ENCODE data around the gene NASP.

DNA sequence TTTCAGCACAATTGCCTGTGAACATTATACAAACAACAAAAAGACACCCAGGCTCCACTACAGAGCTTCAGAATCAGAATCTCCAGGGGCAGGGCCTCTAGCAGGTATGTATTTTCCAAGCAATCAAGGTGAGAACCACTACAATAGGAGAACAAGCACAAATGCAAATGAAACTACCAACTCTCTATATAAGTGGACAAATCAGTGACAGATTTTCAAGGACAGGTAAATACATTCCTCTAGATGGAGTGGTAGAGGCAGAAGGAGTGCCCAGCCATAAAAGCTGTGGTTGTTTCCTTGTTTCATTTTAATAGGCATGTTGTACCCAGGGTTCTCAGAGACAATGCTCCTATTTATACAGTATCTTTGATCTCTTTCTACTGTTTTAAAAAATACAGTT is 60.1 kb downstream of the NASP start:
- TF ChIP-seq, protein P1, sequence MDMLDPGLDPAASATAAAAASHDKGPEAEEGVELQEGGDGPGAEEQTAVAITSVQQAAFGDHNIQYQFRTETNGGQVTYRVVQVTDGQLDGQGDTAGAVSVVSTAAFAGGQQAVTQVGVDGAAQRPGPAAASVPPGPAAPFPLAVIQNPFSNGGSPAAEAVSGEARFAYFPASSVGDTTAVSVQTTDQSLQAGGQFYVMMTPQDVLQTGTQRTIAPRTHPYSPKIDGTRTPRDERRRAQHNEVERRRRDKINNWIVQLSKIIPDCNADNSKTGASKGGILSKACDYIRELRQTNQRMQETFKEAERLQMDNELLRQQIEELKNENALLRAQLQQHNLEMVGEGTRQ (IDR thresholded peaks at IDR 0.05; ENCODE audit: borderline replicate concordance, low read depth, low read length): no peak
- TF ChIP-seq FOXM1 (IDR thresholded peaks at IDR 0.05; ENCODE audit: low read depth) (no peak), SIN3A (IDR thresholded peaks at IDR 0.05; ENCODE audit: borderline replicate concordance, low read depth, low read length) (no peak), TEAD4 (IDR thresholded peaks at IDR 0.05; ENCODE audit: borderline replicate concordance, insufficient read depth) (no peak), RAD21 (IDR thresholded peaks at IDR 0.05; ENCODE audit: low read length) (no peak), EZH2phosphoT487 (IDR thresholded peaks at IDR 0.05; ENCODE audit: borderline replicate concordance, low read depth) (no peak)
- TF ChIP-seq, protein P2, sequence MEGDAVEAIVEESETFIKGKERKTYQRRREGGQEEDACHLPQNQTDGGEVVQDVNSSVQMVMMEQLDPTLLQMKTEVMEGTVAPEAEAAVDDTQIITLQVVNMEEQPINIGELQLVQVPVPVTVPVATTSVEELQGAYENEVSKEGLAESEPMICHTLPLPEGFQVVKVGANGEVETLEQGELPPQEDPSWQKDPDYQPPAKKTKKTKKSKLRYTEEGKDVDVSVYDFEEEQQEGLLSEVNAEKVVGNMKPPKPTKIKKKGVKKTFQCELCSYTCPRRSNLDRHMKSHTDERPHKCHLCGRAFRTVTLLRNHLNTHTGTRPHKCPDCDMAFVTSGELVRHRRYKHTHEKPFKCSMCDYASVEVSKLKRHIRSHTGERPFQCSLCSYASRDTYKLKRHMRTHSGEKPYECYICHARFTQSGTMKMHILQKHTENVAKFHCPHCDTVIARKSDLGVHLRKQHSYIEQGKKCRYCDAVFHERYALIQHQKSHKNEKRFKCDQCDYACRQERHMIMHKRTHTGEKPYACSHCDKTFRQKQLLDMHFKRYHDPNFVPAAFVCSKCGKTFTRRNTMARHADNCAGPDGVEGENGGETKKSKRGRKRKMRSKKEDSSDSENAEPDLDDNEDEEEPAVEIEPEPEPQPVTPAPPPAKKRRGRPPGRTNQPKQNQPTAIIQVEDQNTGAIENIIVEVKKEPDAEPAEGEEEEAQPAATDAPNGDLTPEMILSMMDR (IDR thresholded peaks at IDR 0.05): no peak
- TF ChIP-seq, protein P3, sequence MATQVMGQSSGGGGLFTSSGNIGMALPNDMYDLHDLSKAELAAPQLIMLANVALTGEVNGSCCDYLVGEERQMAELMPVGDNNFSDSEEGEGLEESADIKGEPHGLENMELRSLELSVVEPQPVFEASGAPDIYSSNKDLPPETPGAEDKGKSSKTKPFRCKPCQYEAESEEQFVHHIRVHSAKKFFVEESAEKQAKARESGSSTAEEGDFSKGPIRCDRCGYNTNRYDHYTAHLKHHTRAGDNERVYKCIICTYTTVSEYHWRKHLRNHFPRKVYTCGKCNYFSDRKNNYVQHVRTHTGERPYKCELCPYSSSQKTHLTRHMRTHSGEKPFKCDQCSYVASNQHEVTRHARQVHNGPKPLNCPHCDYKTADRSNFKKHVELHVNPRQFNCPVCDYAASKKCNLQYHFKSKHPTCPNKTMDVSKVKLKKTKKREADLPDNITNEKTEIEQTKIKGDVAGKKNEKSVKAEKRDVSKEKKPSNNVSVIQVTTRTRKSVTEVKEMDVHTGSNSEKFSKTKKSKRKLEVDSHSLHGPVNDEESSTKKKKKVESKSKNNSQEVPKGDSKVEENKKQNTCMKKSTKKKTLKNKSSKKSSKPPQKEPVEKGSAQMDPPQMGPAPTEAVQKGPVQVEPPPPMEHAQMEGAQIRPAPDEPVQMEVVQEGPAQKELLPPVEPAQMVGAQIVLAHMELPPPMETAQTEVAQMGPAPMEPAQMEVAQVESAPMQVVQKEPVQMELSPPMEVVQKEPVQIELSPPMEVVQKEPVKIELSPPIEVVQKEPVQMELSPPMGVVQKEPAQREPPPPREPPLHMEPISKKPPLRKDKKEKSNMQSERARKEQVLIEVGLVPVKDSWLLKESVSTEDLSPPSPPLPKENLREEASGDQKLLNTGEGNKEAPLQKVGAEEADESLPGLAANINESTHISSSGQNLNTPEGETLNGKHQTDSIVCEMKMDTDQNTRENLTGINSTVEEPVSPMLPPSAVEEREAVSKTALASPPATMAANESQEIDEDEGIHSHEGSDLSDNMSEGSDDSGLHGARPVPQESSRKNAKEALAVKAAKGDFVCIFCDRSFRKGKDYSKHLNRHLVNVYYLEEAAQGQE (IDR thresholded peaks at IDR 0.05; ENCODE audit: low read depth, low read length): no peak
